Naive thymus-derived CD8-positive, alpha-beta T cell (primary cell): ENCODE measurements around the gene STEAP4. TPM values are rescaled to one million over a fixed set of nuclear protein-coding genes. Genes with fewer than 3 reads are reported as not detected.

ENCODE experiments used
- ATAC-seq, 2 donors: fragments of 150-1000 bp; cut with Tn5 transposase in 1 of 2; sonication (Bioruptor Pico), chemical (Tn5 transposase) in 1 of 2; 1 replicate in 1 of 2; 2 replicates in 1 of 2; pipeline ENCODE4 v1.10.0; 2021; ENCODE audit warnings: mild to moderate bottlenecking in 2 of 2, moderate library complexity in 2 of 2
- POLR2A ChIA-PET: fragments of 350-600 bp; sonication (Branson Sonifier 250); formaldehyde crosslinking; loops from one replicate; lab custom pipeline; 2021; ENCODE audit warnings: antibody characterized with exemption; lab: Charles Lee
- DNase-seq, 10 donors: peaks; one replicate each; pipeline versions ENCODE4 v3.0.0 to v3.0.0-alpha.2; 2020 to 2022
- H3K27ac Mint-ChIP-seq, 10 donors: one replicate each; pipeline ENCODE4 v1.8.0; 2020 to 2022; ENCODE audit warnings: mild to moderate bottlenecking in 10 of 10, mixed read lengths in 10 of 10, moderate library complexity in 4 of 10, inconsistent platforms in 1 of 10
- H3K27me3 Mint-ChIP-seq, 5 donors: one replicate each; pipeline ENCODE4 v1.8.0; 2021 to 2022; ENCODE audit warnings: mixed read lengths in 5 of 5
- H3K36me3 Mint-ChIP-seq, 3 donors: one replicate each; pipeline ENCODE4 v1.8.0; 2020 to 2022; ENCODE audit warnings: mixed read lengths in 3 of 3, mild to moderate bottlenecking in 2 of 3, inconsistent platforms in 1 of 3
- H3K4me1 Mint-ChIP-seq, 4 donors: one replicate each; pipeline ENCODE4 v1.8.0; 2021 to 2022; ENCODE audit warnings: mixed read lengths in 4 of 4
- H3K4me3 Mint-ChIP-seq, 10 donors: one replicate each; pipeline ENCODE4 v1.8.0; 2020 to 2022; ENCODE audit warnings: mild to moderate bottlenecking in 10 of 10, mixed read lengths in 10 of 10, moderate library complexity in 6 of 10, inconsistent platforms in 1 of 10
- H3K9me3 Mint-ChIP-seq, 9 donors: one replicate each; pipeline ENCODE4 v1.8.0; 2020 to 2022; ENCODE audit warnings: mixed read lengths in 9 of 9, mild to moderate bottlenecking in 3 of 9, inconsistent platforms in 1 of 9, moderate library complexity in 1 of 9
- polyA plus RNA-seq, 3 donors: library from polyadenylated mRNA; unstranded; fragments of 300-500 nt; fragmentation: Illumina TruSeq; gene quantifications; one replicate each; pipeline ENCODE4 v1.2.3, GENCODE V29; 2021
- total RNA-seq, 8 experiments: library from RNA in 2 of 8; stranded (reverse) in 2 of 8; gene quantifications; one replicate each; pipeline ENCODE4 v1.2.3 and lab custom pipeline; 2021 to 2026

Gene STEAP4
- total and polyA plus RNA-seq, 5 experiments from 2014 or later: not detected

DNA sequence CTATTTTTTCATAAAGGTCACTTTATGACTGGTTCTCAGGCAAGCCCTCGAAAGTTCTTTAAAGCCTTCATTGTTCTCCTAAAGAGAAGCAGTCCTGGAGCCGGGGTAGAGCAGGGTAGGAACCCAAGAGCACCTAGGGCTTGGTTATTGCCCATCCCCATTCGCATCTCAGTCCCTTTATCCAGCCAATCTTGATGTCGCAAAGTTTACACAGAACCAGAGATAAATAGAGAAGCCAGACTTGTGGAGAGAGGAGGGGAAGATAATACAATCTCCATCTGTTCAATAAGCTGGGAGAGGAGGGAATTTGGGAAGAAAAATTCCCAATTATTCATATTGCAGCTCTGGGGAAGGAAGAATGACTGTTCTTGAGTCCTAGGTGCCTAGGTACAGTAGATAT is 80.5 kb downstream of the STEAP4 start:
- H3K4me3 Mint-ChIP-seq: no peak overlapping the region
- peaks cover 0 to 17% (median 10%) of the 10 kb centered on the region in 5 donors for H3K27me3 Mint-ChIP-seq
- peaks cover 0 to 14% (median 6%) of the 10 kb centered on the region in 9 donors for H3K9me3 Mint-ChIP-seq
- peaks cover under 1 to 2% (median 2%) of the 10 kb centered on the region in 4 donors for H3K4me1 Mint-ChIP-seq
- no peak for DNase-seq
- H3K36me3 Mint-ChIP-seq: peaks cover 0 to 7% (median 0%) of the 10 kb centered on the region in 3 donors
- ATAC-seq: no peak
- POLR2A ChIA-PET: no interaction called here
- no peak overlapping the region for H3K27ac Mint-ChIP-seq

DNA sequence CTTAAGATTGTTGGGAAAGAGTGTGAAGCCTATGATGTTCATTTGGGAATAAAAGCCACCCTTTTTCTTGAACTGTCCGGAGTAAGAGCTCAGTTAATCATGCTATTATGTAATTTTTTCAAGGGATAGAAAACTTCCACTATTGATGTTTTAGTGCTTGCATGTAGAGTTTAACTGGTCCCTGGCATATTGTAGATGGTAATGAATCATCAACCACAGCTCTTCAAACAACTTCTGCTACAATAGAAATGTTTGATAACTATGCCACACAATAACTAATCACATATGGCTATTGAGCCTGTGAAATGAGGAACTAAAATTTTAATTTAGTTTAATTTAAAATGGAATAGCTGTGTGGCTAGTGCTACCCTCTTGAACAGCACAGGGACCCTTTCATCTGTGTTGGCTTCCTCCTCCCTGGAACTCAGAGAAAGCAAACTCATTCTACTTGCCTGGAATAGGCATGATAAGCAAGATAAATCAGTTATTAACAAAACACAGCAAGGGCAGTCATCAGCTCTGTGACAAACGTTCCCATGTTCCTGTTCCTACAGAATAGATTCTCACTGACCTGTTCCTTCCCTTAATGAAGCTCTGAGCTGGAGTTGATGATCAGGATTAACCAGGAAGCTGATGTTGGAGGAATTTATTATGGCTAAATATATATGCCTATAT is 82.0 kb downstream of the STEAP4 start:
- Mint-ChIP-seq H3K9me3 (peaks cover 0 to 14% (median 6%) of the 10 kb centered on the region in 9 donors), H3K4me1 (peaks cover 5 to 14% (median 13%) of the 10 kb centered on the region in 4 donors), H3K36me3 (peaks cover 0 to 7% (median 0%) of the 10 kb centered on the region in 3 donors), H3K27me3 (peaks cover 0 to 12% (median 8%) of the 10 kb centered on the region in 5 donors), H3K4me3 (no peak overlapping the region), H3K27ac (no peak overlapping the region)
- POLR2A ChIA-PET: no interaction called here
- DNase-seq: no peak
- ATAC-seq: no peak

GRCh38 chr7:88223265-88223664 is 83.4 kb downstream of the STEAP4 start:
- Mint-ChIP-seq H3K36me3 (peaks cover 0 to 2% (median 0%) of the 10 kb centered on the region in 3 donors), H3K27ac (no peak overlapping the region), H3K4me3 (no peak overlapping the region), H3K9me3 (peaks cover 0 to 5% (median under 1%) of the 10 kb centered on the region in 9 donors), H3K4me1 (peaks cover 8 to 22% (median 21%) of the 10 kb centered on the region in 4 donors), H3K27me3 (peaks cover 0 to 6% (median 1%) of the 10 kb centered on the region in 5 donors)
- DNase-seq: no peak
- no peak for ATAC-seq
- POLR2A ChIA-PET: no interaction called here

Other genes starting within 250 kb of the STEAP4 start
- 10 to 100 TPM; 63.1 to 63.7 TPM for gene SRI, start 86.9 kb downstream of the STEAP4 start, total RNA-seq
- 100 to 1,000 TPM; 187 to 254 (median 201) TPM for gene SRI, start 86.9 kb downstream of the STEAP4 start, polyA plus RNA-seq